Smooth muscle cell (in vitro differentiated cells): ENCODE data around the gene INPP5A. TPM values are rescaled to one million over a fixed set of nuclear protein-coding genes. Genes with fewer than 3 reads are reported as not detected.

Experiments used
- DNase-seq: peaks from one replicate; lab custom pipeline; 2025; ENCODE audit not compliant: unreplicated experiment; lab: John Stamatoyannopoulos, UW
- H2AFZ ChIP-seq: fragments of 200-600 bp; sonication (generic); 2 replicates; pipeline ENCODE4 v1.6.0; 2016; ENCODE audit warnings: antibody characterized with exemption, low read depth, mild to moderate bottlenecking
- H3F3A ChIP-seq: fragments of 200-600 bp; sonication (generic); 2 replicates; pipeline ENCODE4 v1.6.0; 2017; ENCODE audit warnings: antibody characterized with exemption, low read depth
- H3K27ac ChIP-seq: fragments of 200-600 bp; sonication (generic); 2 replicates; pipeline ENCODE4 v1.5.1; 2016; ENCODE audit warnings: low read depth, mild to moderate bottlenecking
- H3K27me3 ChIP-seq: fragments of 200-600 bp; sonication (generic); 2 replicates; pipeline ENCODE4 v1.6.1; 2016; ENCODE audit warnings: low read depth, mild to moderate bottlenecking
- H3K36me3 ChIP-seq: fragments of 200-600 bp; sonication (generic); 2 replicates; pipeline ENCODE4 v1.5.1; 2016; ENCODE audit warnings: low read depth
- H3K4me1 ChIP-seq: fragments of 200-600 bp; sonication (generic); 2 replicates; pipeline ENCODE4 v1.5.1; 2016; ENCODE audit warnings: low read depth
- H3K4me2 ChIP-seq: fragments of 200-600 bp; sonication (generic); 2 replicates; pipeline ENCODE4 v1.6.0; 2016; ENCODE audit warnings: mild to moderate bottlenecking
- H3K4me3 ChIP-seq: fragments of 200-600 bp; sonication (generic); 2 replicates; pipeline ENCODE4 v1.5.1; 2016; ENCODE audit warnings: mild to moderate bottlenecking
- H3K79me2 ChIP-seq: fragments of 200-600 bp; sonication (generic); 2 replicates; pipeline ENCODE4 v1.6.0; 2016; ENCODE audit warnings: low read depth, mild to moderate bottlenecking
- H3K9ac ChIP-seq: fragments of 200-600 bp; sonication (generic); 2 replicates; pipeline ENCODE4 v1.6.0; 2016; ENCODE audit warnings: low read depth
- H3K9me3 ChIP-seq: fragments of 200-600 bp; sonication (generic); replicated peaks from 2 replicates; pipeline ENCODE4 v1.5.1; 2016; ENCODE audit warnings: low read depth
- H4K20me1 ChIP-seq: fragments of 200-600 bp; sonication (generic); 2 replicates; pipeline ENCODE4 v1.6.0; 2016; ENCODE audit warnings: low read depth
- CTCF ChIP-seq: fragments of 200-600 bp; sonication (generic); IDR thresholded peaks from 2 replicates; pipeline ENCODE4 v1.5.1; 2017; ENCODE audit warnings: borderline replicate concordance, mild to moderate bottlenecking, antibody characterized with exemption; ENCODE audit not compliant: insufficient read depth, poor library complexity, severe bottlenecking
- WGBS: methylation state at CpG from one replicate; pipeline ENCODE4 v1.1.7; 2016; ENCODE audit warnings: low lambda C conversion rate; 5-methylcytosine and 5-hydroxymethylcytosine counted together
- polyA plus RNA-seq: library from polyadenylated mRNA; unstranded; fragments of >200 nt; fragmentation: Nextera tagmentation; extraction: Ambion mirVana; gene quantifications from 2 replicates; pipeline ENCODE4 v1.2.1, GENCODE V29; 2016
- total RNA-seq: library from RNA; depleted of rRNA; stranded (reverse); fragments of >200 nt; gene quantifications from 2 replicates; pipeline ENCODE4 v1.2.3, GENCODE V29; 2014

INPP5A gene
- total and polyA plus RNA-seq, 2 experiments from 2014 or later: 48.0 to 55.9 TPM

GRCh38 chr10:132738454-132739224 lies 201.1 kb downstream of the INPP5A start:
- H3K9me3 ChIP-seq: no peaks in the 10 kb centered on the region
- no peak overlapping the region for H3K4me3 ChIP-seq
- WGBS: 98% methylated on average over 25 of the region's 25 CpGs
- H3K9ac ChIP-seq: no peak overlapping the region
- H3K27me3 ChIP-seq: no peaks in the 10 kb centered on the region
- H3K4me1 ChIP-seq: peaks cover 8% of the 10 kb centered on the region
- no peak for TF ChIP-seq CTCF
- DNase-seq: no peak
- H3K79me2 ChIP-seq: no peaks in the 10 kb centered on the region
- no peaks in the 10 kb centered on the region for H3K36me3 ChIP-seq
- no peak overlapping the region for H2AFZ ChIP-seq
- H3F3A ChIP-seq: no peaks in the 10 kb centered on the region
- no peak overlapping the region for H3K4me2 ChIP-seq
- H3K27ac ChIP-seq: no peak overlapping the region
- peaks cover 27% of the 10 kb centered on the region for H4K20me1 ChIP-seq

GRCh38 chr10:132739225-132739613 lies 201.6 kb downstream of the INPP5A start:
- 96% methylated on average over 14 of the region's 14 CpGs for WGBS
- Histone ChIP-seq H3F3A (no peaks in the 10 kb centered on the region), H3K36me3 (no peaks in the 10 kb centered on the region), H3K9me3 (no peaks in the 10 kb centered on the region), H3K4me3 (no peak overlapping the region), H3K4me2 (no peak overlapping the region), H2AFZ (no peak overlapping the region), H3K4me1 (peaks cover 11% of the 10 kb centered on the region), H3K27me3 (no peaks in the 10 kb centered on the region), H3K79me2 (no peaks in the 10 kb centered on the region), H3K9ac (no peak overlapping the region), H4K20me1 (peaks cover 32% of the 10 kb centered on the region), H3K27ac (no peak overlapping the region)
- TF ChIP-seq CTCF: no peak
- DNase-seq: no peak

GRCh38 chr10:132740588-132740987 lies 203.0 kb downstream of the INPP5A start:
- no peaks in the 10 kb centered on the region for H3K9me3 ChIP-seq
- no peak overlapping the region for H3K9ac ChIP-seq
- H3K27me3 ChIP-seq: no peaks in the 10 kb centered on the region
- DNase-seq: no peak
- no peaks in the 10 kb centered on the region for H3F3A ChIP-seq
- 96% methylated on average over 6 of the region's 6 CpGs for WGBS
- H3K36me3 ChIP-seq: no peaks in the 10 kb centered on the region
- no peak overlapping the region for H3K4me2 ChIP-seq
- H2AFZ ChIP-seq: no peak overlapping the region
- TF ChIP-seq CTCF: no peak
- H3K27ac ChIP-seq: no peak overlapping the region
- no peak overlapping the region for H3K4me3 ChIP-seq
- no peaks in the 10 kb centered on the region for H3K79me2 ChIP-seq
- peaks cover 11% of the 10 kb centered on the region for H3K4me1 ChIP-seq
- H4K20me1 ChIP-seq: peaks cover 40% of the 10 kb centered on the region
